GM12864 (cell line): ENCODE results near the gene DNAJC11.
"Not testable (repeated sequence)": the region's sequence is repeated elsewhere in the genome, so short reads cannot be mapped to it uniquely, and the experiment has no call there.

Experiments used
- DNase-seq: peaks from one replicate; pipeline ENCODE4 v3.0.0-alpha.2; 2011; ENCODE audit warnings: low read depth
- H3K4me3 ChIP-seq: 2 replicates; pipeline ENCODE4 v1.5.1; 2011; ENCODE audit warnings: mild to moderate bottlenecking, low read depth, low read length, control low read depth
- TF ChIP-seq, protein P1 (sequence below): IDR thresholded peaks from 2 replicates; pipeline ENCODE4 v1.5.1; 2011; ENCODE audit warnings: low read depth, mild to moderate bottlenecking, moderate library complexity, low read length, control low read depth, inconsistent platforms; ENCODE audit errors: missing control alignments

Gene DNAJC11

DNA sequence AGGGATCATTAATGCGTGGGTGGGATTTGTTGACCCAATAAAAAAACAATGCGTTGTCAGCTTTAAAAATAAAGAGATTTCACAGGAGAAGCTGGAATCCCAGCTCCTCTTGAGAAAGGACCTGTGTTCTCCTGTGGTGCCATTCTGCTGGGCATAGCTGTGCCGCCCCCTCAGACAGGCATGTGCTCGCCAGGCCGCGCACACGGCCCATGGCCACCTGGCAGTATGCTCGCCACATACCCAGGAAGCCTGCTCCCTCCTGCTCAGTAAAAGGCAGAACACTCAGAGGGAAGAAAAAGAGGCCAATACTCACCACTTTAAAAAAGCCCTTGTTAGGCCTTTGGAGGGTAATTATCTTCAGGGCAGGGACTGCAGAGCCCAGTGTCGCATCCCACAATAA lies 63.8 kb downstream of the DNAJC11 start:
- no peak for DNase-seq
- no peak overlapping the region for H3K4me3 ChIP-seq
- TF ChIP-seq, protein P1, sequence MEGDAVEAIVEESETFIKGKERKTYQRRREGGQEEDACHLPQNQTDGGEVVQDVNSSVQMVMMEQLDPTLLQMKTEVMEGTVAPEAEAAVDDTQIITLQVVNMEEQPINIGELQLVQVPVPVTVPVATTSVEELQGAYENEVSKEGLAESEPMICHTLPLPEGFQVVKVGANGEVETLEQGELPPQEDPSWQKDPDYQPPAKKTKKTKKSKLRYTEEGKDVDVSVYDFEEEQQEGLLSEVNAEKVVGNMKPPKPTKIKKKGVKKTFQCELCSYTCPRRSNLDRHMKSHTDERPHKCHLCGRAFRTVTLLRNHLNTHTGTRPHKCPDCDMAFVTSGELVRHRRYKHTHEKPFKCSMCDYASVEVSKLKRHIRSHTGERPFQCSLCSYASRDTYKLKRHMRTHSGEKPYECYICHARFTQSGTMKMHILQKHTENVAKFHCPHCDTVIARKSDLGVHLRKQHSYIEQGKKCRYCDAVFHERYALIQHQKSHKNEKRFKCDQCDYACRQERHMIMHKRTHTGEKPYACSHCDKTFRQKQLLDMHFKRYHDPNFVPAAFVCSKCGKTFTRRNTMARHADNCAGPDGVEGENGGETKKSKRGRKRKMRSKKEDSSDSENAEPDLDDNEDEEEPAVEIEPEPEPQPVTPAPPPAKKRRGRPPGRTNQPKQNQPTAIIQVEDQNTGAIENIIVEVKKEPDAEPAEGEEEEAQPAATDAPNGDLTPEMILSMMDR = no peak

DNA sequence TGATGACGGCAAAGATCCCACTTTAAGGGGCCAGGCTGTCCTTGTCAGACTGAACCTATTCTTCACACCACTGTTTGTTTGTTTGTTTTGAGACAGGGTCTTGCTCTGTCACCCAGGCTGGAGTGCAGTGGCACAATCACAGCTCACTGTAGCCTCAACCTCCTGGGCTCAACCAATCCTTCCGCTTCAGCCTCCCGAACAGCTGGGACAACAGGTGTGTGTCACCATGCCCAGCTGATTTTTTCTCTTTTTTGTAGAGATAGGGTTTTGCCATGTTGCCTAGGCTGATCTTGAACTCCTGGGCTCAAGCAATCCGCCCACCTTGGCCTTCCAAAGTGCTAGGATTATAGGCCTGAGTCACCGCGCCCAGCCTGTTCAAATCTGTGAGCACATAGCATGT lies 64.8 kb downstream of the DNAJC11 start:
- DNase-seq, H3K4me3 ChIP-seq: not testable (repeated sequence)

DNA sequence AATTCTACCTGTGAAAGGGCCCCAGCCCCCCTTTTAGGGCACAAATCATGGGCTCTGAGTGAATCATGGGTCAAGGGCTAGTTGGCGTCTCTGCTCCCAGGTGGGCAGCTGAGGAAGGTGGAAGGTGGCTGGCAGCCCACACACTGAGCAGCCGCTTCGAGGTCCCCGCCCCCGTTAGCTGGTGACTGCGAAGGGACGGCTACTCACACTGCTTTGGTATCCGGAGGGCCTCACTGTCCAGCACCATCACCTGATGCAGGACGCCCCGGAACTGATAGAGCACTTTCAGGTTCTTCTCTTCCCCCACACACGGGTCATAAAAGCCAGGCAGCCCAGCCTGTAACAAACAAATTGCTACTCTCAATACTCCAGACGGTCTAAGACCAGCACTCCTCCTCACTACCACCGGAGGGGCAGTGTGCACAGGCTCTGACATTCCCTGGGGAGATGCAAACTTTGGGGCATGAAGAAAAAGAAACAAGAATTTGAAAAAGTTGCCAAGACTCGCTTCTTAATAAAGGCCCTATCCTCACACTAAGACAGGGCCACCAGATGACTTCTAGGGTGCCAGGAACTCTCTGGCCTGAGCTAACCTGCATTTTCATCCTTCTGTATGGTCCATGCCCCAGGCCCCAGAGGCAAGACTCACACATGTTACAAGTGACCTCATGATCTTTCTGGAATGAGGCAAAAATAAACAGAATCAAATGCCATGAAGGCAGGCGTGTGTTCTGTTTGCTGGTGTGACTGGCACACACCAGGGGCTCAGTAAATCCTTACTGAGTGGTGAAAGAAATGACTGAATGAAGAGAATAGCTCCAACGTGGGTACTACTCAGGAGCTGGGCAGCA lies 65.5 kb downstream of the DNAJC11 start:
- DNase-seq = no peak
- H3K4me3 ChIP-seq = no peak overlapping the region

DNA sequence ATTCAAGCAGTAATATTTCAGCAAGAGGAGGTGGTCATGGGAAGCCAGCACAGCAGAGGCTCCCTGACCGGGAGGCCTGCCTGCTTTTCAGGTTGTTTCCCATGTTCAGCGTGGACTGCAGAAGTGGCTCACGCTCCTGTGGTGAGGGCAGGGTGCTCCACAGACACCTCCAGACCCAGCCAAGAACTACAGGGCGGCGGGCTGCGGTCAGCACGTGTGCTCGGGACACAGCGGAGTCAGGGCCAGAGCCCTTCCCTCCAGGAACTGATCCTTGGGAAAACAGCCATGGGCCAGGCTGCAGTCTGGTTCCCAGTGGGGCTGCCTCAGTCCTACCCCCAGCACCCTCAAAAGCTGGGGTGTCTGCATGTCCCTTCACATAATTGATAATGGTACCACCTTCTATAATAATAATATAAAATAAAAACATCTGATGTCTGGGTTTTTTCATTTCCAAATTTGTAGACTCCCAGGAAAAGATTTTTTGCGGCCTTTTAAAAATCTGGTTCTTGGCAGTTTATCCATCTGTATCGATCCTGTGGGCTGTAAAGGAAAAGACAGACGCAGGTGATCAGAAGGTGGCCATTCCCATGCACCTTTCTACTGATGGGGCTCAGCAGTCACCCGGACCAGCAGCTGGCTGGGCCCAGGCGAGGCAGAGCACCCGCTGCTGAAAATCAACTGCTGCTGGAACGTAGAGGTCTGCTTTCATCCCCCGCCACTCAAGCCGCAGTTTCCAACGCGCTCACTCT lies 66.3 kb downstream of the DNAJC11 start:
- no peak for DNase-seq
- H3K4me3 ChIP-seq = no peak overlapping the region
- TF ChIP-seq, protein P1 = no peak

More for the DNA sequence above, 65.5 kb downstream of the DNAJC11 start:
- TF ChIP-seq, protein P1 = no peak

DNA sequence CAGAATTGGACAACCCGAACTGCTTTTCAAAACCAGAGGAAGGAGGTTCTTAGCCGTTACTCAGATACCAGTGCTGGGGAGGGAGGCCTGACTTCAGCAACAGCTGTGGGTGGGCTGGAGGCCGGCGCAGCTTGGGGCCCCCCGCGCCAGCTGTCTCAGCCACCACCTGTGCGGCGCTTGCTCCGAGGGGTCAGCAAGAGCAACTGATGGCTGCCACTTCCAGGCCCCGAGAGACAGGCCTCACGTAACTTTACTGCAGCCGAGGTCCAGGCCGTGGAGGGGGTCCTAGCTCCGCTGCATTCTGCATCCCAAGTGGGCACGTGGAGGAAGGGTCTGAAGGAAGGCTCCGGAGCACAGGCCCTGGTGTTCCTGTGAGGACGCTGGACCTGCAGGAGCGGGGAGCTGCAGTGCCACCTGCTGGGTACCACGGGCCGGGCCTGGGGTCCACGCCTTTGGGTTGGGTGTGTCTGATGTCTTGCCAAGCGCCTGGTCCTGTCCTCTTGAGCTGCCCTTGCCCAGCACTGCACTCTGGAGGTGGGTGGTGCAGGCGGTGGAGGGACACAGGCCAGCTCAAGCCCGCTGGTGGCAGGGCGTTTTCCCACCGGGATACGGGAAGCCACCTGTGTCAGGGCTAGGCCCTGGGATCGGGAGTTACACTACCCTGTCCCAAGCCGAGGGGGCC lies 67.1 kb downstream of the DNAJC11 start:
- TF ChIP-seq, protein P1 = peak; percentile 41
- H3K4me3 ChIP-seq = no peak overlapping the region
- no peak for DNase-seq

DNA sequence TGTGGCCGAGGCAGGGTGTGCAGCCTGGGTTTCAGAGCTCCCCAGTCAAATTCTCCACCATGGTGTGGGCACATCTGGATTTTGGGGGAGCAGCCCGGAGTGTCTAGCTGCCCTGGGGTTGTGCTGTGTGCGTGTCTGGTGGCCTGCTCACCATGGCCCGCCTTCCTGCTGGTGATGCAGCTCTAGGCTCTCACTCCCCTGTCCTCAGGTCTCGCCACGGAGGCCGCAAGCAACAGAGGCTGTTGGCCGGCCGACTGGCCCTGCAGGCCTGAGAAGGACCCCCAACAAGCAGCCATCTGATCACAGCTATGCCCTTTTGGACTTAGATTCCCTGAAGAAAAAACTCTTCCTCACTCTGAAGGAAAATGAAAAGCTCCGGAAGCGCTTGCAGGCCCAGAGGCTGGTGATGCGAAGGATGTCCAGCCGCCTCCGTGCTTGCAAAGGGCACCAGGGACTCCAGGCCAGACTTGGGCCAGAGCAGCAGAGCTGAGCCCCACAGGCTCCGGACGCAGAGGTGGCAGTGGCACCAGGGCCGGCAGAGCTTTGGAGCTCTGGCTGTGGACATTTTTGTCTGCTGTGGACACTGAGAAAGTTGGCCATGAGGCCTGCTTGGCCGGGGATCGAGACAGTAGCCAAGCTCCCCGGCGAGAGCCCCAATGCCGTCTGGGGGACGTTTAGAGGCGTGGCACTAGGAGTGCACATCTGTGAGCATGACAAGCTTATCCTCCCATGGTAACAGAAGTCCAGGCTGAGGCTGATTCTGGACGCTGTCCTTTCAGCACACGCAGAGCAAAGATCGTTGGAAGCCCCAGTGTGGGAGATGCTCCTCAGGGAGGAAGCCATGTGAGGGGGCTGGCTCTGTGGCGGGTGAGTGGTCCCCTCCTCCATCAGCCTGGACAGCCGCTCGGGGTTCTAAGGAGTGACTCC lies 68.8 kb downstream of the DNAJC11 start:
- TF ChIP-seq, protein P1 = no peak
- DNase-seq = no peak
- H3K4me3 ChIP-seq = no peak overlapping the region
